Mucosa of descending colon (tissue), 3 donors: Measurements from ENCODE around the gene EFCAB8. TPM values are rescaled to one million over a fixed set of nuclear protein-coding genes. Genes with fewer than 3 reads are reported as not detected.

Experiments
- ATAC-seq: fragments of 200-7000 bp; cut with Tn5 transposase; one replicate; pipeline ENCODE4 v1.9.1; 2020; ENCODE audit warnings: mild to moderate bottlenecking, moderate library complexity
- DNase-seq, 3 donors: peaks; one replicate each; pipeline ENCODE4 v3.0.0-alpha.2; 2020
- H3K36me3 ChIP-seq: fragments of 200-600 bp; one replicate; pipeline ENCODE4 v1.8.0; 2021; ENCODE audit warnings: low read depth, mild to moderate bottlenecking
- H3K4me1 ChIP-seq: fragments of 200-600 bp; one replicate; pipeline ENCODE4 v1.8.0; 2021; ENCODE audit warnings: low read depth, mild to moderate bottlenecking
- H3K4me3 ChIP-seq: fragments of 200-600 bp; one replicate; pipeline ENCODE4 v1.8.0; 2021; ENCODE audit warnings: mild to moderate bottlenecking
- H3K9me3 ChIP-seq: fragments of 200-600 bp; one replicate; pipeline ENCODE4 v1.8.0; 2021; ENCODE audit warnings: mild to moderate bottlenecking
- CTCF ChIP-seq: fragments of 200-600 bp; IDR thresholded peaks from one replicate; pipeline ENCODE4 v1.8.0; 2022; ENCODE audit warnings: antibody characterized with exemption, mild to moderate bottlenecking
- intact Hi-C, 2 donors: fragments of 100-400 bp; cut with DNase I in 1 of 2; cut with micrococcal nuclease in 1 of 2; formaldehyde crosslinking; loops; one replicate each; pipeline versions ENCODE4 v1.11.0 to v1.11.1; 2022; cut with DNase I, micrococcal nuclease
- total RNA-seq, 3 donors: library from RNA; stranded (reverse); fragmentation: NEBNext Ultra II Directional in 2 of 3; extraction: Animal tissue kit (Norgen Biotek cat#: 25700) in 2 of 3; gene quantifications; one replicate each; pipeline versions ENCODE4 v1.2.1 to v1.2.4, GENCODE V29; 2021 to 2023
- donor health status: DM: no; HTN: no; CAD: no; lungs with moderate emphysema.
- donor health status: DM: no; HTN: no; CAD: no.
- donor health status: DM: no; HTN: yes; CAD: no.

EFCAB8 gene
- total RNA-seq, 3 donors from 2014 or later: 0.17 to 0.66 TPM; not detected in 1

GRCh38 chr20:32839227-32839981, 19.3 kb upstream of the EFCAB8 start:
- Histone ChIP-seq H3K9me3 (no peaks in the 10 kb centered on the region), H3K36me3 (peaks cover 3% of the 10 kb centered on the region), H3K4me3 (no peak overlapping the region), H3K4me1 (no peaks in the 10 kb centered on the region)
- ATAC-seq (no peak), DNase-seq (no peak)
- TF ChIP-seq CTCF: no peak
- intact Hi-C loops: no loop called here

- intact Hi-C loops: no loop called here
- no peak for ATAC-seq
- no peak for TF ChIP-seq CTCF
- Histone ChIP-seq H3K4me3 (no peak overlapping the region), H3K4me1 (no peaks in the 10 kb centered on the region), H3K36me3 (peaks cover 3% of the 10 kb centered on the region), H3K9me3 (no peaks in the 10 kb centered on the region)
- no peak for DNase-seq
Observed at GRCh38 chr20:32839982-32840285, 18.8 kb upstream of the EFCAB8 start.

GRCh38 chr20:32841174-32841573, 17.5 kb upstream of the EFCAB8 start:
- no peaks in the 10 kb centered on the region for H3K9me3 ChIP-seq
- no peak overlapping the region for H3K4me3 ChIP-seq
- intact Hi-C loops: no loop called here
- ATAC-seq (no peak), DNase-seq (no peak)
- TF ChIP-seq CTCF: no peak
- peaks cover 3% of the 10 kb centered on the region for H3K36me3 ChIP-seq
- no peaks in the 10 kb centered on the region for H3K4me1 ChIP-seq

GRCh38 chr20:32841632-32842031, 17.1 kb upstream of the EFCAB8 start:
- TF ChIP-seq CTCF: no peak
- DNase-seq (no peak), ATAC-seq (no peak)
- no peaks in the 10 kb centered on the region for H3K4me1 ChIP-seq
- intact Hi-C loops: no loop called here
- no peak overlapping the region for H3K4me3 ChIP-seq
- H3K9me3 ChIP-seq: no peaks in the 10 kb centered on the region
- peaks cover 7% of the 10 kb centered on the region for H3K36me3 ChIP-seq

GRCh38 chr20:32842688-32843524, 15.8 kb upstream of the EFCAB8 start:
- peaks cover 13% of the 10 kb centered on the region for H3K36me3 ChIP-seq
- no peak for TF ChIP-seq CTCF
- ATAC-seq: no peak

More at GRCh38 chr20:32842688-32843524, 15.8 kb upstream of the EFCAB8 start:
- Histone ChIP-seq H3K4me3 (no peak overlapping the region), H3K4me1 (no peaks in the 10 kb centered on the region), H3K9me3 (no peaks in the 10 kb centered on the region)
- DNase-seq: no peak
- intact Hi-C loops: no loop called here
